NCI-H345 treated with DMSO at 0.1 percent for 48 hours (cell line): ENCODE data around the gene FMNL2.

ENCODE experiments used
- DNase-seq: peaks from one replicate; lab custom pipeline; 2025; ENCODE audit not compliant: unreplicated experiment; lab: John Stamatoyannopoulos, UW

Gene FMNL2

DNA sequence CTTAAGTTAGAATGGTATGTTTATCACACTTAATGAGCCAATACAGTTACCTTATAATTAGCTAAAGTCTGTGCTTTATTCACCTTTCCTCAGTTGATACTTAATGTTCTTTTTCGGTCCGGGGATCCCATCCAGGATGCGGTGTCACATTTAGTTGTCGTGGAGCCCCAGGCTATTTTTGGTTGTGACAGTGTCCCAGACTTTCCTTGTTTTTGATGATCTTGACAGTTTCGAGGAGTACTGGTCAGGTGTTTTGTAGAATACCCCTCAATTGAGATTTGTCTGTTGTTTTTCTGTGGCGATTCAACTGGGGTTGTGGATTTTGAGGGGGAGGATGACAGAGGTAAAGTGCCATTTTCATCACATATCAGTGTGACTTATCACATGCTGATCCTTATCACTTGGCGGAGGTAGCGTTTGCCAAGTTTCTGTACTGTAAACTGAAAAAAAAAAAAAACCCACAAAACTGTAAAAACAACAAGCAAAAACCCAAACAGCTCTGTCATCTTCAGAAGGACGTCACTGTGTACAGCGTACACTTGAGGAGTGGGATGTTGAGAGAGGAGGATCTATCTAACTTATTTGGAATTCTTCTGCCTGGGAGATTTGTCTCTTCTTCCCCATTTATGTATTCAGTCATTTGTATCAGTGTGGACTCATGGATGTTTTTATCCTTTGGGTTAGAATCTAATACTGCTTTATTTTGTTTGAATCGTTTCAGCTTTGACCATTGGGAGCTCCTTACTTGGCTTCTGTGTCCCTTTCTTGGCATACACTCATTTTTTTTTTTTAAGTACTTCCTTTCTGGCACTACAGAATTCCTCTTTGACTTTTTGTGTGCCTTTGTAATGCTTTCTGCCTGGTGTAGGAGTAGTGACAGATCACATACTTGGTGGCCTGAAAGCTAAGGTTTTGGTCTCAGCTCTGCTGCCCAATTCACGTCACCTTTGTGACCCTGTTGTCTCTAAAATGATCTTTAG is 68.1 kb downstream of the FMNL2 start:
- DNase-seq = no peak

GRCh38 chr2:152405206-152406118 is 70.5 kb downstream of the FMNL2 start:
- DNase-seq = no peak

DNA sequence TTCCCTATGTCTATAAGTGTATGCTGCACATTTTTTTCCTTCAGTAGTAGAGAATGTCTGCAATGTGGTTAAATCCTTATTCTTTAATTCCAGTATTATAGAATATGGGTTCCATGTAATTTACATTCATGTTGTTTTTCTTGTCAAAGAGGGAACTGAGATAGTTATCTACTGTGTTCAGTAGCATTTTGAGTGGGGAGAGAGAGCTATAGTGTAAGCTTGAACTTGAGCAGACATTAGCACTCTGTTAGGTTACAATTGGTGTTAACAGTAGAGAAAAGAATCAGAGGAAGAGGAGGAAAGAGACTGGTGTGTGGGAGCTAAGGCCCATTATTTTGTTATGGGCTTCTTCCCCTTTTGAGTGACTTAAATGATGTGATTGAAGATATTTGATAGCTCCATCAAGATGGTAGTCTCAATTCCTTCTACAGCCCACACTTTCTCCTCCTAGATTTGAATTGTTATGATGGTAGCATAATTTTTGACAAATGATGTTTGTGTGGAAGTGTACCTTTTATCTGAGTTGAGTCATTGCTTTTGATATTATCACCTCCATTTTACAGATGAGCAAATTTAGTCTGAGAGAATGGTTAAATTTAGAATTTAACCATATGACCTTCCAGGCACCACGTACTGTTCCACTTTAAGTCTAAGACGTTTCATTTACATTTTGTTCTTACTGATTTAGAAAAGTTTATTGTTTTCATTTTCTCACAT is 71.3 kb downstream of the FMNL2 start:
- DNase-seq = no peak

DNA sequence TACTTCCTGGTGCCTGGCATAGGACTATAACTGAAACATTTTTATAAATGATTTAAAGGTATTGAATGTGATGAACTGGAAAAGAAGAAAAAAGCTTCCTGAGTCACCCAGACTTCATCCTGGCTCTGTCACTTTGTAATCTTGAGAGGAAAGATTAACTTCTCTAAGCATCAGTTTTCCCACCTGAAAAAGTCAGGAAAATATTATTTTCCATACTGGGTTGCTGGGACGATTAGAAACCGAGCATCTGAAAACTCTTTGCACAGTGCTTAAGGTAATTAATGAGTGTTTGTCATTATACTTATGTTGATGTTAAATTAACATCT is 71.8 kb downstream of the FMNL2 start:
- DNase-seq = no peak

DNA sequence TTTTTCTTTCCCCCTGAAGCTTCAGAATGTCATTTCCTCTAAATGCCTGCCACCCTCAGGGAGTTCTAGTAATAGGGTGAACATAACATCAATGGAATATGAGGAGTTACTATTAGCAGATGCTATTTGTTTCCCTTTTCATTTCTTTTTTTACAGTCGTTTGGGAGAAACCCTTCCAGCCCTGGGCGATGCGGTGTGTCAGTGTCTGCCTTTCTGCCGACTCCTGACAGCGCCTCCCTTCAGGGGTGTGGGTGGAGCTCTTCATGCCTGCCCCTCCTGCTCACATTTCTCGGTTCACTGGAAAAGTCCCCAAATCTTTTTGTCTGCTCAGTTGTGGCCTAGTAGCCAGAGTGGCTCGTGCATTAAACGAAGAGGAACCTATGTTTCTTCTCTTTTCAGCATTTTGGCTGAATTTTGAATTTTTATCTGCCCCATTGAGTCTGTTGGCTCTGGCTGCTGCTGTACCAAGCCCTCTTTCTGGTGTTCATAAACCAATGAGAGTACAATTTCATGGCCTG is 72.3 kb downstream of the FMNL2 start:
- no peak for DNase-seq

- no peak for DNase-seq
Observed at GRCh38 chr2:152407806-152408205, 72.8 kb downstream of the FMNL2 start.

- DNase-seq = no peak
Observed at GRCh38 chr2:152408254-152408653, 73.3 kb downstream of the FMNL2 start.

DNA sequence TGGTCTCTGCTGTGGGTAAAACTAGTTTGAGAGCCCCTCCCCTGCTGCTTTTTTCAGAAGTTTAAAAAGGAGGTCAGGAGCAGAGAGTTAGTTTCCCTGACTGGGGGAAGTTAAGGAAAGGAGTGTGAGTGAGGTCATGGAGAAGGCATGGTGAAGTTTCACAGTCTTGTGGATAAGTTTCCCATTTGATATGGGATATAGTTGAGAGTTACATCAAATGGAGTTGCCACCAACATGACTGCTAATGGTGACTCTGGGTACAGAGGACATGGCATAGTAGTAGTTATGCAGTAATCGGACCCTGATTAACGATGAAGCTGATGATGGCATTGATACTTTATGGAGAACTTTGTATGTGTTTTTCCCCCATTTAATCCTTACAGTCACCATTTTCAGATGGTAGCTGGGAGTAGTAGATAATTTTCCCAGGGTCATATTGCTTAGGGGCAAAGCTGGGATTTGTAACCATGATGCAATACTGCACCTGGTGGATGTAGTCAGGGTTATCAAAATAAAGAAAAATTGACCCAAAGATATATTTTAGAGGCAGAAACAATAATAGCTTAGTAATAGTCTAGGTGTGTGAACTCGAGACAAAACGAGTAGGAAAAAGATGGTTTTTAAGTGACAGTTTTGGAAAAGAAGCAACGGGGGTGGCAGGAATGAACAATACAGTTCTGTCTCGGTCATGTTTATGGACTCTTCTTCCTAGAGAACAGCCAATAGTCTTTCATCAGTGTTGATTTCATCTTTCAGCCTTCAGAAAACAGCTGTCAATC is 74.6 kb downstream of the FMNL2 start:
- no peak for DNase-seq

DNA sequence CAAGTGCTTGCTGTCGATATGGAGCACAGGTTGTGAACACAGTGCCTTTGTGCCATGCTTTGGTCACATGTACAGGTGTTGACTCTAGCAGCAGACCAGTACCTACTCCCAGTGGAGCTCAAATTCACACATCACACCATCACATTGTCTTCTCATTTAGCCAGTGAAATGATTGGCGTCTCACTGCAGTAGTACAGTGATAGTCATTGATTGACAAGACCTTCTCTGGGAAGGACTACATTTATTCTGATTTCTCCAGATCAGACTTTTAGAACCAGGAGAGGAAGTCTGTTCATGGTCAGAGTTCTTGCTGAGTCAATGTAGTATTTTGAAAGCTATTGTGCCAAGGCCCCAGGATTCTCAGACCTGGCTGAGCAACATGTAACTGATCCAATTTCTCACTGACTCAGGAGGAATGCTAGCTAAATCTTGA is 75.2 kb downstream of the FMNL2 start:
- no peak for DNase-seq

GRCh38 chr2:152411154-152411553 is 76.2 kb downstream of the FMNL2 start:
- DNase-seq = no peak

GRCh38 chr2:152413228-152414030 is 78.5 kb downstream of the FMNL2 start:
- DNase-seq = no peak

- DNase-seq = peak; percentile 57
Observed at GRCh38 chr2:152415231-152415642, 80.3 kb downstream of the FMNL2 start.

DNA sequence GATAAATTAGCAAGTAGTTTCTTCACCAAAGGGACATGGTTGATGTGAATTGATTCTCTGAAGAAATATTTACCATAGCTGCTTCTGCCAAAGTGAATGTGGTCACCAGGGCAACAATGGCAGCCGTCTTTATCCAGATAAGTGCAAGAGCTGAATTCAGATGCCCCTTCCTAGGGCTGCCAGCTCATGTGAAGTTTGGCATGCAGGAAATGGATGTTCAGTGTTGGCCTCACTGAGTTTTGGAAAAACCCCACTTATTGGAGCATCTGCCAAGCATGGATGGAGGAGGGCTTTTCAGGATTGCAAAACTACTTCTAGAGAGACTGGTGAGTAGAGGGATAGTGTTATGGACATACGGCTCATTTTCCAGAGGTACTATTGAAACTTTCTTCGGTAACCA is 80.8 kb downstream of the FMNL2 start:
- DNase-seq = no peak

DNA sequence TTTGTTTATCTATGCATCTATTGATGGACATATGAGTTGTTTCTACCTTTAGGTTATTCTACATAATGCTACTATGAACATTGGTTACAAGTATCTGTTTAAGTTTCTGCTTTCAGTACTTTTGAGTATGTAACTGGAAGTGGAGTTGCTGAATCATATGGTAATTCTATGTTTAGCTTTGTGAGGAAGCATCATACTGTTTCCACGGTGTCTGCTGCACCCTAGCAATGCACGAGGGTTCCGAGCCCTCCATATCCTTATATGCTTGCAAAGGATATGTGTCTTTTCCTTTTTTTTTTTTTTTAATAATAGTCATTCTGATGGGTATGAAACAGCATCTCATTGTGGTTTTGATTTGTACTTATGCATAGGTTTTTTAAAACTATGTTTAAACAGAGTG is 83.7 kb downstream of the FMNL2 start:
- DNase-seq = no peak

DNA sequence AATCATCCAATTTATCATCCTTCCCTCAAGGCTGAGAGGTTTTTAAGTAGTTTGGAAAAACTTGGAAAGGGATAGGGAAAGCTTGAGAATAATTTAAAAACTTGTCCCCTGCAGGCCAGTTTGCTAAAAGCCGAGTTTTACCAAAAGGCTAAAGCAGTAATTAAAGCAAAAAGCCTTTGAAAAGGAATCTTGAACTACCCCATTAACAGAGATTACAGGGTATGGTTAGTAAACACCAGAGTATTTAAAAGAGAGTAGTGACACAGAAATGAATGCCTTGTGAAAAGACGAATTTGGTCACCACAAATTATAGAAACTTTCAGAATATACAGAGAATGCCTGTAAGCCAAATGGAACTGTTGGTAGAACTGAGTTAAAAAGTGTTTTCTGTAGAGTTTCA is 85.0 kb downstream of the FMNL2 start:
- DNase-seq = no peak

DNA sequence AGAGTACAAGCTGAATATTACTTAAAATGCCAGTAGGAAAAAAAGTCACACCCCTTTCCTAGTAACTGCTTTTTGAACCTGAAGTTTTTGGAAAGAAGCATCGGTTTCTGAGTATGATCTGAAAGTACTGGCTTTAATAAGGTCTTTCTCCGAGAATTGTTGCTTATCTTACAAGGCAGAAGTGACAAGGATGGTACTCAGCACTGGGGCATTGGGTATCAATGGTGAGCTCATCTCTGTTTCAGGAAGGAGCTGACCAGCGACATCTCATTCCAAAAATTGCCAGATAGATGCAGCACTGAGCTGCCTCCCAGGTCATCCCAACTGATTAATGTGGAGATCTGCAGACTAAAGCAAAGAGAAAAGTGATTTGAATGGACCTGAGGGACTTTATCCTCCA is 85.4 kb downstream of the FMNL2 start:
- DNase-seq = no peak

DNA sequence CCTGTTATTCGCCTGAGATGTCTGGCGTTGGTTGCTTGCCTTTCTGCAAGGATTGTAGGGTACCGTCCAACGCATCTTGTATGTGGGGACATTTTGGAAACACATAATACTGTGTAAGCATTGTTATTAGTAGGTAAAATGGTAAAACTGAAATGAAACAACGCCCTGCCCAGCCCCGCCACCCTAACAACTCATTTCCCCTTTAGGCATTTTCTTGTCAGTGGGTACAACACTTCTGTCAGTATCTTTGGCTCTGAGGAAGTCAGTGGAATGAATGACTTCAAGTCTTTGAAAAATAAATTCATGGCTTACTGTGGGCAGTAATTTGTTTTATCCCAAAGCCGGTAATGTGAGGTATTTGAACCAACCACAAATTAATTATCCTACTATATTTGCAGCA is 86.0 kb downstream of the FMNL2 start:
- no peak for DNase-seq

DNA sequence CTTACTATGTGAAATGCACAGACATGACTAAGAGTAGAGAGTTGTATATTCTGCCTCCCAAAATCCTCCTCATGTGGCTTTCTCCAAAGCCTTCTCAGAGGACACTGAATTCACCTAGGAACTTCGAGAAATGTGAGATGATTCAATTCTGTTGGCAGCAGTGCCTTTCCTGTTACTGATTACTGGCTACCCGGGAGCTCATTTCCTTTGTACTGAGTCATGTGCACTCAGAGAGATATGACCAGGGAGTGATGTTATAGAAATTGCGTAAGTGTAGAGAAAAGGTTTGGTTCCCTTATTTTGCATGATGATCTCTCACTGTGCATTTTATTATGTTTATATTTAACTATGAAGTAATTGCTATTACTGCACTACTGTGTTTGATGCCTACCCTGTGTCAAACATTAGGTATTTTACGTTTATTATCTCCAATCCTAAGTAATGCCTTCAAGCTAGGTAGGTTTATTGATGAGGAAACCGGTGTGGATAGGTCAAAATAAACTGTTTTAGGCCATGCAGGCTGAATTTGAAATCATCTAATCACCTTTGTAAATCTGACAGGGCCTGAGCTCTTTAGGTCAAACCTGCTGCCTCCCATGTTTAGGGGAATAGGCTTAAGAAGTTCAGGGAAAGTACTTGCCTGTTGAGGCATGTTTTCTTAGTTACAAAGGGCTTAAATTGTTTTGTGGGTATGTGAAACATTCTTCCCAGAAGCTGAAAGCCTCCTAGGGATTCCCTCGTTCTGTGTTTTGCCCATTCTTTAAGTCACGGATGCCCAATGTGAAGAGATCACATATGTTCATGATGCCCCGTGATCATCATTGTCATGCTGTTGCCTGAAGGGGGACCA is 86.8 kb downstream of the FMNL2 start:
- DNase-seq = no peak

DNA sequence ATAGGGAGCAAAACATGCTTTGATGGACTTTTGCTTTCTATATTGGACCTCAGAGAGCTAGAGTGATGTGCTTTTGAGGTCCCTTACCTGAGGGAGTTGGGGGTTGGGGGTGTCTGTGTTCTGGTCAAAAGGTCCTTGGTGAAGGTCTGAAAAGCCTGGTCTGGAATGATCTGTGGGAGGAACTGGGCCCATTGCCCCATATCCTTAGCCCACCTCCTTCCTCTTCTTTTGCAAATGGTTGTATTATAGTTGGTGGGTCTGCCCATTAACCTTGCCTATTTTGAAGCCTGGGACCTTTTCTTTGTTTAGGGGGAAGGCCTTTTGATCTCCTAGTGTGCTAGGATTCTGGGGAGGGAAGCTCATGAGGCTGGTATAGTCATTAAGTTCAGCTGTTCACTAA is 88.7 kb downstream of the FMNL2 start:
- DNase-seq = no peak
